GM21723 (cell line): ENCODE results near the gene C2CD3.
"Not testable (repeated sequence)": the region's sequence is repeated elsewhere in the genome, so short reads cannot be mapped to it uniquely, and the experiment has no call there.

Experiments used
- ATAC-seq: cut with Tn5 transposase; IDR thresholded peaks from one replicate; pipeline ENCODE4 v1.9.1; 2021; ENCODE audit warnings: mild to moderate bottlenecking, moderate library complexity; ENCODE audit not compliant: unreplicated experiment

The C2CD3 gene

DNA sequence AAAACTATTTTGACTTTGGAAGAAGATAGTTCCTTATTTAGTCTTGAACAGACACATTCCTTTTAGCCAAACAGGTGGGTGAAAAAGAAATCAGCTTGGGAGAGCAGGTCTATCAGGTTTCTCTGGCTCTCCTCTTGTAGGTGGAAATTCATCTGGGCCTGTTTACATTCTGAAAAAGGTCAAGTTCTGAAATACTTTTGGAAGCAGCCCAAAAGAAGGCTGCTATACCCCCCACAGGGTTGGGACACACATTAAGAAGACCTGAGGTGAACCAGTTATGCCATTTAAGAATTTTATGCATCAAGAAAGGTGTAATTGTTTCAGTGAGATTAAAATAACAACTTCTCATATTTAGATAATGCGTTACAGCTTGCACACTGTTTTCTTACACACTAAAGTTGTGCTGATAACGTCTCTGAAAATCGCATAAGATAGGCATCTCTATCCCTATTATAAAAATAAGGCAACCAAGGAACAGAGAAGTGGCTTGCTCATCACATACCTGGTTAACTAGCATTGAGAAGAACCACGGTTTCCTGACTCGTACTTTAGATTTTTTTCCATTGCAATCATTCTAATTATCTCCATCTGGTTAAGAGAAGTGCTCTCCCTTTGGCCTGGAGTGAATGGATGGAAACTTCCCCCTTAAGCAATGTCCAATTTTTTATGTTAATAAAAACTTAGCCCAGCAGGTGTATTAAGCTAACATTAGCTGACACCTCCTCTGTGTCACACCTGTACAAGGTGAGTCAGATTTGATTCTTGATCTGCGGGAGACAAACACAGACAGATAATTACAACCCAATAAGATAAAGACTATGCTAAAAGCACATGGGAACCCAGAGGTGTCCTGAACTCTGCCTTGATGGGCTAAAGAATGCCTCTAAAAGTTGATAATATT is 101.4 kb downstream of the C2CD3 start:
- ATAC-seq: no peak

- not testable (repeated sequence) for ATAC-seq
Measured at GRCh38 chr11:74066663-74067062, 104.1 kb downstream of the C2CD3 start.

- ATAC-seq: not testable (repeated sequence)
Measured at GRCh38 chr11:74065534-74065933, 105.3 kb downstream of the C2CD3 start.

DNA sequence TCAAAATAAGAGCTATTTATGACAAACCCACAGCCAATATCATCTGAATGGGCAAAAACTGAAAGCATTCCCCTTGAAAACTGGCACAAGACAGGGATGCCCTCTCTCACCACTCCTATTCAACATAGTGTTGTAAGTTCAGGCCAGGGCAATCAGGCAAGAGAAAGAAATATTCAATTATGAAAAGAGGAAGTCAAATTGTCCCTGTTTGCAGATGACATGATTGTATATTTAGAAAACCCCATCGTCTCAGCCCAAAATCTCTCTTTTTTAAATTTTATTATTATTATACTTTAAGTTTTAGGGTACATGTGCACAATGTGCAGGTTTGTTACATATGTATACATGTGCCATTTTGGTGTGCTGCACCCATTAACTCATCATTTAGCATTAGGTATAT is 107.2 kb downstream of the C2CD3 start:
- ATAC-seq: not testable (repeated sequence)

- ATAC-seq: not testable (repeated sequence)
Measured at GRCh38 chr11:74061599-74061998, 109.2 kb downstream of the C2CD3 start.

GRCh38 chr11:74057249-74058151 is 113.3 kb downstream of the C2CD3 start:
- ATAC-seq: no peak

- no peak for ATAC-seq
Measured at GRCh38 chr11:74055938-74056337, 114.9 kb downstream of the C2CD3 start.

DNA sequence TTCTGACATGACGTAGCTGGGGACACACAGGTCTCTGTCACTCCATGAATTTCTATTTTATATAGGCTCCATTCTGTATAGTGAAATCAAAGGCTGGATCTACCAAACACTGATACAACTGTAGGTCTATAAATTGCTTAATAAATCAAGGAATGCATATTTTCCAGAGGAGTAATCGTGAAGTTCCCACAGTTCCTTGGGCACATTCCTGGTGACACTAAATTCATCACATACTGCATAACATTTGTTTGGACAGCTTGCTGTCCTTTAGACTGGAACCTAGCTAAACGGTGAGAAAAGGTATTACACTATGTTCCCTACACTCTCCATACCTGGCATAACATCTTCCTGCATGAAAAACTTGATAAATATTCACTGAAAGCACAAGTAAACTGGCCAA is 120.3 kb downstream of the C2CD3 start:
- no peak for ATAC-seq

DNA sequence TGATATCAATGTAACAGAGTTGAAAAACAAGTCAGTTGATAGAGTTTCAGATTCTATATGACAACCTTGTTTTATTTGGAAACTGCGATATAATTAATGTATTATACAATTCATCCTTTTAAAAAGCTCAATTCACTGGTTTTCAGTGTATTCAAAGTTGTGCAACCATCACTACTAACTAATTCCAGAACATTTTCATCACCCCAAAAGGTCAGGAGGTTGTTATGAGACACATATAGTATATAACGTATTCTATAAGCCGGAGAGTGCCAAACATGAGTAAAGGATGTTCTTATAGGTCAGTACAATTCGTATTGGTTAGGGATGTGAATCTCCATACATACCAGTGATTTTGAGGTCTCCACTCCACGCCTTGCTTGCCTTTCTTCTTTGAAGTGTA is 121.8 kb downstream of the C2CD3 start:
- no peak for ATAC-seq

- ATAC-seq: no peak
Measured at GRCh38 chr11:74044538-74044937, 126.3 kb downstream of the C2CD3 start.

DNA sequence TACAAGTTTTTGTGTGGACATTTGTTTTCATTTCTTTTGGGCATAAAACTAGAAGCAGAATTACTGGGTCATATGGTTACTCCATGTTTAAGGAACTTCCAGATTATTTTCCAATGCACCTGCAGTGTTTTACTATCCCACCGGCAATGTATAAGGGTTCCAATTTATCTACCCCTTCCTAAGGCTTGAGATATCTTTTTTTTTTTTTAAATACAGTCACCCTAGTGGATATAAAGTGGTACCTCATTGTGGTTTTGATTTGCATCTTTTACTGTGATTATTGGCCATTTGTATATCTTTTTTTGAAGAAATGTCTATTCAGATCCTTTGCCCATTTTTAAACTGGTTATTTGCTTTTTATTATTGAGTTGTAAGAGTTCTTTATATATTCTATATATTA is 127.4 kb downstream of the C2CD3 start:
- no peak for ATAC-seq

DNA sequence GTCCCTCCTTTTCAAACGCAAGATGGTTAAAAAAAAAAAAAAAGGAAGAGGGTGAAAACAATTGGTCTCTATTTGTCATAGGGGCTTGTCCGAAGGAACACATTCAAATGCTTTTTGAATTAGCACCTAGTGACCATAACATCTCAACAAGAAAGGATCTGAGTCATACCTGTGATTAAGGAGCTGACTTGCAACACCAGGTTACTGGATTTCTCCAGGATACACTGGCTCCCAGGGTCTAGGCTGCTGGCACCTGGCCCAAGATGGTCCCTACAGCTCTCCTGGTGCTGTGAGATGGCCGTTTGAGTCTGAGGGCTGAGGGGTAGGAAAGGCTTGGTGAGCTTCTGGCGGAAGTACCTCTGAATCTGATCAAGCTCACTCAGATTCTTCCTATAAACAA is 133.5 kb downstream of the C2CD3 start:
- ATAC-seq: no peak

GRCh38 chr11:74035264-74035663 is 135.5 kb downstream of the C2CD3 start:
- ATAC-seq: no peak

DNA sequence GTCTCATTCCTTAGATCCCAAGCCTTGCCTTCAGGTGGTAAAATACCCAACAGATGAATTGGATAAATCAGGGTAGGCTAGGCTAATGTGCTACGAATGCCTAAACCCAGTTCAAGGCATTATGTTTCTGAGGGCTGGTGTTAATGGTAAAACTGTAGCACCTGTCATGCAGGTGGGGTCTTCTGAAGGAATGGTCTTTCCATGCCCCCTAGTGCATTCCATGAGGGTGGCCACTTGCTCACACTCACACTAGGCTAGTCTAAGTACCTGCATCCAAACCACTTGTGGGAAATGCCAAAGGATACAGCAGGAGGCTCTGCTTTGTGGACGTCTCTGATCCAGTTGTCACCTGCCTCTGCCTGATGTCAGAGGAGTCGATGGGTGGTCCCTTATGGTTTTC is 137.8 kb downstream of the C2CD3 start:
- ATAC-seq: no peak

- ATAC-seq: peak; percentile 62
Measured at GRCh38 chr11:74030723-74031676, 139.8 kb downstream of the C2CD3 start.

GRCh38 chr11:74025467-74026166 is 145.2 kb downstream of the C2CD3 start:
- ATAC-seq: no peak

DNA sequence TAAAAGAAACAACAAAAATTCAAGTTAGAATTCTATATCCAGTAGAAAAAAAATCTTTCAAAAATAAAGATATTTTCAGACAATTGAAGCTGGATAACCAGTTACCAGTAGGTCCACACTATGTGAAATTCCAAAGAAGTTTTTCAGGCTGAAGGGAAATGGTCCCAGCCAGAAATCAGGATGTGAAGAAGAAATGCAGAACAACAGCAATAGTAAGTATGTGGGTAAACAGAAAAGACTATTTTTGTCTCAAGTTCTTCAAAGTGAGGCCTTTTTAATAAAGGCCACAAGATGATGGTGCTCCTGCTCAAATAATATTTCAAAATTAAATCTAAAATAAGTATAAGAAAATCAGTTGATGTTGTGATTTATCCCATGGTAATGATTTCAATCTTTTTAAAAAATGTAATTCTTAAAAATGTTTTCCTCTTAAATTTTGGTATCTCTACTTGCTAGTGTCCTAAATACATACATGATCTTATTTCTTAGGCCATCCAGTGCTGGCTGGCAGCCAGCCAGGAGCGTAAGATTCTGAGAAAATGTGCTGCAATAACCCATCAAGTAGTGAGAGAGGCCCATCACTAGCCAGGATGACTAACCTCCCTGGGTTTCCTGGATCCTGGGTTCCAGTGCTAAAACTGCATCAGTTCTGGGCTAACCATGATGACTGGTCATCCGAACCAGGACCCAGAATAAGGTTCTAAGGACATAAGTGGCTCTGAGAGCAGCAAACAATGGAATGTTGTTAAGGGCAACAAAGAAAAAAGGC is 146.4 kb downstream of the C2CD3 start:
- ATAC-seq: no peak

GRCh38 chr11:74023276-74023675 is 147.5 kb downstream of the C2CD3 start:
- no peak for ATAC-seq

GRCh38 chr11:74022546-74022945 is 148.3 kb downstream of the C2CD3 start:
- ATAC-seq: no peak
